ENCODE data around the gene STUB1. TPM values are rescaled to one million over a fixed set of nuclear protein-coding genes. Genes with fewer than 3 reads are reported as not detected.

The STUB1 gene
- total RNA-seq, 1 experiment from 2014 or later: 111 TPM

GRCh38 chr16:672851-673250, 7.4 kb upstream of the STUB1 start:
- ChIA-PET RAD21 (ENCODE audit: low non-redundant PET in 1 of 2, low total read pairs in 2 of 2, uncharacterized antibody in 2 of 2, unreplicated experiment in 2 of 2) (no interaction called here), POLR2A (no interaction called here), CTCF (no interaction called here)
- Histone ChIP-seq H3K4me2 (ENCODE audit: low read length) (no peak overlapping the region), H3K4me3 (replicated peaks in 1 of 2; ENCODE audit: low read depth in 1 of 2, low read length in 2 of 2) (no peak overlapping the region), H3K4me1 (ENCODE audit: control insufficient read depth in 1 of 2, insufficient read depth in 2 of 2, low read length in 2 of 2) (peaks cover 0 to 5% of the 10 kb centered on the region in 2 experiments; a peak in 1 of 4 replicates), H3K9me2 (ENCODE audit: insufficient read depth) (no peaks in the 10 kb centered on the region), H2AFZ (ENCODE audit: low read depth, low read length, poor library complexity, severe bottlenecking) (no peak overlapping the region), H3K9ac (ENCODE audit: low read length) (no peak overlapping the region), H3K27ac (ENCODE audit: low read depth, low read length) (no peak overlapping the region), H3K79me2 (ENCODE audit: insufficient read depth, low read length) (peaks cover 26% of the 10 kb centered on the region), H3K9me3 (ENCODE audit: control insufficient read depth in 1 of 2, insufficient read depth in 1 of 2, low read depth in 1 of 2, low read length in 2 of 2) (no peaks in the 10 kb centered on the region), H3K36me3 (ENCODE audit: control insufficient read depth in 1 of 2, insufficient read depth in 2 of 2, low read length in 2 of 2) (peaks cover 0 to 4% of the 10 kb centered on the region in 2 experiments; a peak in 1 of 4 replicates), H4K20me1 (ENCODE audit: insufficient read depth) (no peaks in the 10 kb centered on the region), H3K27me3 (ENCODE audit: insufficient read depth, low read length) (no peaks in the 10 kb centered on the region)
- ATAC-seq: no peak
- TF ChIP-seq REST (IDR thresholded peaks at IDR 0.05; ENCODE audit: low read depth) (no peak), EZH2phosphoT487 (IDR thresholded peaks at IDR 0.05; ENCODE audit: borderline replicate concordance) (no peak), TCF7L2 (IDR thresholded peaks at IDR 0.05; ENCODE audit: borderline replicate concordance, extremely low read depth, insufficient read depth, insufficient read length) (no peak), ZFX (IDR thresholded peaks at IDR 0.05) (no peak), EZH2 (IDR thresholded peaks at IDR 0.05) (no peak), CEBPB (IDR thresholded peaks at IDR 0.05; ENCODE audit: low read depth) (no peak), SIN3A (IDR thresholded peaks at IDR 0.05; ENCODE audit: low read depth) (no peak), ZBTB33 (IDR thresholded peaks at IDR 0.05; ENCODE audit: extremely low read depth, insufficient replicate concordance, low read length) (no peak), JUND (IDR thresholded peaks at IDR 0.05) (no peak), FOSL1 (IDR thresholded peaks at IDR 0.05; ENCODE audit: low read depth) (no peak), POLR2A (IDR thresholded peaks at IDR 0.05; ENCODE audit: borderline replicate concordance, extremely low read depth, insufficient read depth, insufficient read length) (no peak)
- TF ChIP-seq, protein P1, sequence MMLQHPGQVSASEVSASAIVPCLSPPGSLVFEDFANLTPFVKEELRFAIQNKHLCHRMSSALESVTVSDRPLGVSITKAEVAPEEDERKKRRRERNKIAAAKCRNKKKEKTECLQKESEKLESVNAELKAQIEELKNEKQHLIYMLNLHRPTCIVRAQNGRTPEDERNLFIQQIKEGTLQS (IDR thresholded peaks at IDR 0.05): no peak
- BruUV-seq (replicated peaks): no TSS peak
- intact Hi-C loops (cut with micrococcal nuclease): no loop called here
- no peak for DNase-seq (ENCODE audit: low read depth, low spot score)
